ENCODE measurements around the gene EXO1. TPM values are rescaled to one million over a fixed set of nuclear protein-coding genes. Genes with fewer than 3 reads are reported as not detected.

EXO1 gene
- total RNA-seq, 1 experiment from 2014 or later, result 32.9 TPM

GRCh38 chr1:241840164-241840563 lies 7.8 kb upstream of the EXO1 start:
- H3K27ac ChIP-seq (ENCODE audit: low read depth, low read length), result no peak overlapping the region
- ATAC-seq, result no peak
- H3K4me1 ChIP-seq (ENCODE audit: control insufficient read depth in 1 of 2, insufficient read depth in 2 of 2, low read length in 2 of 2), result no peaks in the 10 kb centered on the region
- no peak overlapping the region for H3K9ac ChIP-seq (ENCODE audit: low read length)
- no peaks in the 10 kb centered on the region for H3K79me2 ChIP-seq (ENCODE audit: insufficient read depth, low read length)
- intact Hi-C loops (cut with micrococcal nuclease), result no loop called here
- H2AFZ ChIP-seq (ENCODE audit: low read depth, low read length, poor library complexity, severe bottlenecking), result no peak overlapping the region
- no peaks in the 10 kb centered on the region for H3K36me3 ChIP-seq (ENCODE audit: control insufficient read depth in 1 of 2, insufficient read depth in 2 of 2, low read length in 2 of 2)
- no peaks in the 10 kb centered on the region for H3K27me3 ChIP-seq (ENCODE audit: insufficient read depth, low read length)
- no peaks in the 10 kb centered on the region for H3K9me2 ChIP-seq (ENCODE audit: insufficient read depth)
- H3K9me3 ChIP-seq (ENCODE audit: control insufficient read depth in 1 of 2, insufficient read depth in 1 of 2, low read depth in 1 of 2, low read length in 2 of 2), result no peaks in the 10 kb centered on the region
- no peak for DNase-seq (ENCODE audit: low read depth, low spot score)
- no TSS peak for BruUV-seq (replicated peaks)
- CTCF ChIA-PET, result no interaction called here
- H4K20me1 ChIP-seq (ENCODE audit: insufficient read depth), result no peaks in the 10 kb centered on the region
- no peak for TF ChIP-seq JUND (IDR thresholded peaks at IDR 0.05)
- TF ChIP-seq CTCF (IDR thresholded peaks at IDR 0.05 in 2 of 3, conservative IDR thresholded peaks at IDR 0.05 in 1 of 3; ENCODE audit: borderline replicate concordance in 1 of 3, insufficient read depth in 1 of 3, low read depth in 2 of 3, low read length in 2 of 3), result no peak
- no peak for TF ChIP-seq EGR1 (IDR thresholded peaks at IDR 0.05; ENCODE audit: low read depth)
- TF ChIP-seq POLR2AphosphoS5 (IDR thresholded peaks at IDR 0.05; ENCODE audit: low read depth, low read length), result no peak
- POLR2A ChIA-PET, result no interaction called here
- RAD21 ChIA-PET (ENCODE audit: low non-redundant PET in 1 of 2, low total read pairs in 2 of 2, uncharacterized antibody in 2 of 2, unreplicated experiment in 2 of 2), result no interaction called here
- H3K4me2 ChIP-seq (ENCODE audit: low read length), result no peak overlapping the region
- H3K4me3 ChIP-seq (replicated peaks in 1 of 2; ENCODE audit: low read depth in 1 of 2, low read length in 2 of 2), result no peak overlapping the region

- H3K79me2 ChIP-seq (ENCODE audit: insufficient read depth, low read length), result no peaks in the 10 kb centered on the region
- H3K9me2 ChIP-seq (ENCODE audit: insufficient read depth), result no peaks in the 10 kb centered on the region
- ChIA-PET CTCF (no interaction called here), POLR2A (no interaction called here), RAD21 (ENCODE audit: low non-redundant PET in 1 of 2, low total read pairs in 2 of 2, uncharacterized antibody in 2 of 2, unreplicated experiment in 2 of 2) (no interaction called here)
- no peaks in the 10 kb centered on the region for H3K9me3 ChIP-seq (ENCODE audit: control insufficient read depth in 1 of 2, insufficient read depth in 1 of 2, low read depth in 1 of 2, low read length in 2 of 2)
- DNase-seq (ENCODE audit: low read depth, low spot score), result no peak
- H3K27me3 ChIP-seq (ENCODE audit: insufficient read depth, low read length), result no peaks in the 10 kb centered on the region
- no peaks in the 10 kb centered on the region for H3K36me3 ChIP-seq (ENCODE audit: control insufficient read depth in 1 of 2, insufficient read depth in 2 of 2, low read length in 2 of 2)
- H3K4me2 ChIP-seq (ENCODE audit: low read length), result no peak overlapping the region
- BruUV-seq (replicated peaks), result no TSS peak
- H3K9ac ChIP-seq (ENCODE audit: low read length), result no peak overlapping the region
- H3K4me1 ChIP-seq (ENCODE audit: control insufficient read depth in 1 of 2, insufficient read depth in 2 of 2, low read length in 2 of 2), result 0 out of 4 replicates have a peak, but pooled peaks cover 0 to under 1% of the 10 kb centered on the region in 2 experiments
- intact Hi-C loops (cut with micrococcal nuclease), result no loop called here
- no peaks in the 10 kb centered on the region for H4K20me1 ChIP-seq (ENCODE audit: insufficient read depth)
- no peak overlapping the region for H3K27ac ChIP-seq (ENCODE audit: low read depth, low read length)
- H2AFZ ChIP-seq (ENCODE audit: low read depth, low read length, poor library complexity, severe bottlenecking), result no peak overlapping the region
- no peak for ATAC-seq
- H3K4me3 ChIP-seq (replicated peaks in 1 of 2; ENCODE audit: low read depth in 1 of 2, low read length in 2 of 2), result no peak overlapping the region
- TF ChIP-seq POLR2A (IDR thresholded peaks at IDR 0.05; ENCODE audit: borderline replicate concordance, extremely low read depth, insufficient read depth, insufficient read length) (no peak), CTCF (IDR thresholded peaks at IDR 0.05 in 2 of 3, conservative IDR thresholded peaks at IDR 0.05 in 1 of 3; ENCODE audit: borderline replicate concordance in 1 of 3, insufficient read depth in 1 of 3, low read depth in 2 of 3, low read length in 2 of 3) (no peak), ZBTB33 (IDR thresholded peaks at IDR 0.05; ENCODE audit: extremely low read depth, insufficient replicate concordance, low read length) (no peak), FOSL1 (IDR thresholded peaks at IDR 0.05; ENCODE audit: low read depth) (no peak), ELF1 (IDR thresholded peaks at IDR 0.05; ENCODE audit: borderline replicate concordance, low read depth) (no peak), JUND (IDR thresholded peaks at IDR 0.05) (no peak), YY1 (IDR thresholded peaks at IDR 0.05; ENCODE audit: extremely low read depth, insufficient replicate concordance, low read depth, low read length) (no peak), MAX (IDR thresholded peaks at IDR 0.05) (no peak), POLR2AphosphoS5 (IDR thresholded peaks at IDR 0.05; ENCODE audit: low read depth, low read length) (no peak), EGR1 (IDR thresholded peaks at IDR 0.05; ENCODE audit: low read depth) (no peak), ZFX (IDR thresholded peaks at IDR 0.05) (no peak), CEBPB (IDR thresholded peaks at IDR 0.05; ENCODE audit: low read depth) (no peak), EZH2phosphoT487 (IDR thresholded peaks at IDR 0.05; ENCODE audit: borderline replicate concordance) (no peak)
Observed at GRCh38 chr1:241841691-241842090, 6.3 kb upstream of the EXO1 start.

All from HCT116 (cell line).